GM12891 (cell line): ENCODE results near the gene FZD8.

Experiments used
- POLR2A ChIP-seq: IDR thresholded peaks from 2 replicates; pipeline ENCODE4 v1.6.1; 2011; ENCODE audit warnings: low read depth, low read length, control low read depth
- POLR2AphosphoS5 ChIP-seq: IDR thresholded peaks from 2 replicates; pipeline ENCODE4 v1.6.1; 2011; ENCODE audit warnings: low read depth, low read length, control low read depth
- TAF1 ChIP-seq: IDR thresholded peaks from 2 replicates; pipeline ENCODE4 v1.6.1; 2011; ENCODE audit warnings: low read depth, low read length, control low read depth

- no peak for TF ChIP-seq TAF1
- TF ChIP-seq POLR2A = no peak
- TF ChIP-seq POLR2AphosphoS5 = no peak
Observed at GRCh38 chr10:35641676-35642034, 441 bp downstream of the FZD8 start.
